Transverse colon (tissue), 4 donors: ENCODE data around the gene PLA2G4E.

ENCODE experiments used
- CTCF ChIP-seq, 5 experiments: fragments of 200-600 bp in 3 of 5; fragments of 450-650 bp in 2 of 5; sonication (generic) in 3 of 5; IDR thresholded peaks; 1 replicate in 2 of 5; 2 replicates in 3 of 5; pipeline ENCODE4 v1.5.1; 2016 to 2017; ENCODE audit warnings: antibody characterized with exemption in 5 of 5, inconsistent platforms in 3 of 5, mild to moderate bottlenecking in 2 of 5, moderate library complexity in 1 of 5
- EP300 ChIP-seq: sonication (generic); formaldehyde crosslinking; IDR thresholded peaks from one replicate; pipeline ENCODE4 v1.6.1; 2017; ENCODE audit warnings: antibody characterized with exemption, low read depth
- POLR2A ChIP-seq: fragments of 450-650 bp; IDR thresholded peaks from one replicate; pipeline ENCODE4 v1.6.1; 2016; ENCODE audit warnings: antibody characterized with exemption, mild to moderate bottlenecking, moderate library complexity
- POLR2AphosphoS5 ChIP-seq, 3 donors: sonication (generic); formaldehyde crosslinking; IDR thresholded peaks; one replicate each; pipeline ENCODE4 v1.6.1; 2016; ENCODE audit warnings: antibody characterized with exemption in 3 of 3

GRCh38 chr15:41981371-41982132 lies 39.3 kb downstream of the PLA2G4E start:
- no peak for TF ChIP-seq CTCF (IDR thresholded peaks at IDR 0.05)
- no peak for TF ChIP-seq POLR2AphosphoS5 (IDR thresholded peaks at IDR 0.05)
- TF ChIP-seq EP300, result no peak
- no peak for TF ChIP-seq POLR2A
